ENCODE results near the gene SDK1. TPM values are rescaled to one million over a fixed set of nuclear protein-coding genes. Genes with fewer than 3 reads are reported as not detected.
A peak's percentile ranks its signal among the peaks of the same experiment; 100 is the strongest.

Gene SDK1
- total and polyA plus RNA-seq, 4 experiments from 2014 or later, result 0.06 to 0.26 TPM; not detected in 2

DNA sequence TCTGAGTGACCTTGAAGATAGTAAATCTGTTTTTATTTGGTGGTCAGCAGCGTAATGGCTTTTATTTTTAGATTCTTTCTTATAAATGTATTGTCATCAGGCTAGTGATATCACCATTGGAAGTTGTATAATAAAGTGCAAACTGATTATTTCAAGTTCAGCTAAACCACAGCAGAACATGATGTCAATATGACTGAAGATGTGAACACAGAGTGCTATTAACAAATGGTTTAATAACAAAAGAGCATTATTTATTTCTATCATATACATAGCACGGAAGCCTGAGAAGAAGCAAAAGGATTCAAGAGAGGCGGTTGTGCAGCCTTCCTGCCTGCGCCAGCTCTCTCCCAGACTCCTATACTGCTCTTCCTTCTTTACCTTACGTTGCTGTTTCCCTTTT is 142.7 kb downstream of the SDK1 start:
- Mint-ChIP-seq H3K27ac (no peak overlapping the region), H3K4me3 (no peak overlapping the region), H3K4me1 (no peaks in the 10 kb centered on the region), H3K27me3 (peaks cover 0 to 2% of the 10 kb centered on the region in 2 donors), H3K36me3 (peaks cover 0 to 7% of the 10 kb centered on the region in 2 donors), H3K9me3 (peaks cover 2 to 32% (median 20%) of the 10 kb centered on the region in 8 donors)
- no peaks in the 10 kb centered on the region for H3K36me3 ChIP-seq (ENCODE audit: insufficient read depth, low read length)
- no peak overlapping the region for H3K4me3 ChIP-seq (ENCODE audit: low read length in 2 of 2)
- no peaks in the 10 kb centered on the region for H3K27me3 ChIP-seq (ENCODE audit: insufficient read depth, low read length)
- intact Hi-C loops (cut with micrococcal nuclease), result no loop called here
- peaks cover 0 to 5% of the 10 kb centered on the region in 2 donors for H3K9me3 ChIP-seq (ENCODE audit: control insufficient read depth in 1 of 2, low read length in 2 of 2)
- ChIA-PET POLR2A (ENCODE audit: partially characterized antibody) (no interaction called here), CTCF (ENCODE audit: partially characterized antibody) (no interaction called here)
- H3K4me1 ChIP-seq (ENCODE audit: insufficient read depth, low read length), result no peaks in the 10 kb centered on the region
- H3K27ac ChIP-seq (ENCODE audit: low read depth, low read length), result no peak overlapping the region
- no peak for DNase-seq

DNA sequence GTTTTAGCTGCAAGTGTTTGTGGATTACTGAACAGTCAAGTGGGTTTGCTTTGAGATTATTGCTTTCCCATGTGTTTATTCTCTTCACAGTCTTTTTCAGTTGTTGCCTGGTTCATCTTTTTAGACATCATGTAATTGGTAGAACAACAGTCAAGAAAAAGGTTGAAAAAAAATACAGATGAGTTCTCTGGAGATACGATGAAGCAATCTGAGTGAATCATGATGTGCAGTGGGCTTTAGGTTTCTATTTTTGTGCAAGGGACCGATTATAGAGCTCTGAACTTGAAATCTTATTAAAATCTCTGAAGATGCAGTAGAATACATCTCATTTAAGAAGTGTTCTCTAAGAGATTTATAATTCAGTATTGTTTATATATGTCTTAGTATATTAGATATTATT is 145.7 kb downstream of the SDK1 start:
- Histone ChIP-seq H3K4me3 (ENCODE audit: low read length in 2 of 2) (no peak overlapping the region), H3K9me3 (ENCODE audit: control insufficient read depth in 1 of 2, low read length in 2 of 2) (peaks cover 0 to 5% of the 10 kb centered on the region in 2 donors), H3K36me3 (ENCODE audit: insufficient read depth, low read length) (no peaks in the 10 kb centered on the region), H3K4me1 (ENCODE audit: insufficient read depth, low read length) (no peaks in the 10 kb centered on the region), H3K27me3 (ENCODE audit: insufficient read depth, low read length) (no peaks in the 10 kb centered on the region), H3K27ac (ENCODE audit: low read depth, low read length) (no peak overlapping the region)
- Mint-ChIP-seq H3K9me3 (peaks cover 2 to 32% (median 20%) of the 10 kb centered on the region in 8 donors), H3K36me3 (peaks cover 0 to 7% of the 10 kb centered on the region in 2 donors), H3K4me3 (no peak overlapping the region), H3K4me1 (no peaks in the 10 kb centered on the region), H3K27ac (no peak overlapping the region), H3K27me3 (peaks cover 2 to 3% of the 10 kb centered on the region in 2 donors)
- CTCF ChIA-PET (ENCODE audit: partially characterized antibody), result no interaction called here
- no peak for DNase-seq
- POLR2A ChIA-PET (ENCODE audit: partially characterized antibody), result no interaction called here
- intact Hi-C loops (cut with micrococcal nuclease), result no loop called here

DNA sequence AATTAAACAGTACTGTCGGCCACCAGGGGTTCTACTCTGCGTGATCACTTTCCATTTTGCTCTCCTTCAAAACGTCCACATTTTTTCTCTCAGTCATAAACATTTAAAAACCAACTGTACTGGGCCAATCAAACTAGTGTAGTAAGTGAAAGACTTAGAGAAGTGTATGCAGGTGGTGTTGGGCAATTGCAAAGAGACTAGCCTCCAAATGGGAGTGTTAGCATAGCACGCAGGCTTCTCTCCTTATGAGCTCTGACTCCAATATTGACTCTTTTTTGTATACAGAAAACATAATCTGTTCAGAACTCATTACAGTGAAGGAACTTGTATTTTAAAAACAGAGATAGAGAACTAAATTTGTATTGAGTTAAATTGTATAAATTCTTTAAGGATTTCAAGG is 150.6 kb downstream of the SDK1 start:
- Mint-ChIP-seq H3K27me3 (peaks cover 4 to 5% of the 10 kb centered on the region in 2 donors), H3K27ac (no peak overlapping the region), H3K4me1 (no peaks in the 10 kb centered on the region), H3K36me3 (no peaks in the 10 kb centered on the region), H3K9me3 (peaks cover 2 to 8% (median 4%) of the 10 kb centered on the region in 8 donors), H3K4me3 (no peak overlapping the region)
- Histone ChIP-seq H3K9me3 (ENCODE audit: control insufficient read depth in 1 of 2, low read length in 2 of 2) (no peaks in the 10 kb centered on the region), H3K4me3 (ENCODE audit: low read length in 2 of 2) (no peak overlapping the region), H3K27ac (ENCODE audit: low read depth, low read length) (no peak overlapping the region), H3K27me3 (ENCODE audit: insufficient read depth, low read length) (no peaks in the 10 kb centered on the region), H3K36me3 (ENCODE audit: insufficient read depth, low read length) (no peaks in the 10 kb centered on the region), H3K4me1 (ENCODE audit: insufficient read depth, low read length) (no peaks in the 10 kb centered on the region)
- ChIA-PET CTCF (ENCODE audit: partially characterized antibody) (no interaction called here), POLR2A (ENCODE audit: partially characterized antibody) (no interaction called here)
- intact Hi-C loops (cut with micrococcal nuclease), result no loop called here
- DNase-seq, result no peak

DNA sequence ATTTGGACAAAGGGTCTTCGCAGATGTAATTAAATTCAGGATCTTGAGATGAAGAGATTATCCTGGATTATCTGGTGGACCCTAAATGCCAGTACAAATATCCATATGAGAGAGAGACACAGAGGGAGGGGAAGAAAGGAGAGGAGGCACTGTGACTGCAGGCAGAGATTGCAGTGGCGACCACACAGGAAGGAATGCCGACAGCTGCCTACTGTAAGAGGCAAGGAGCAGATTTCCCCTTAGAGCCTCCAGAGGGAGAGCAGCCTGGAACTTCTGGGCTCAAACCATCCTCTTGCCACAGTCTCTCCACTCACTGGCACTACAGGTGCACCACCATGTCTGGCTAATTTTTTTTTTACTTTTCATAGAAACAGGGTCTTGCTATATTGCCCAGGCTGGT is 152.3 kb downstream of the SDK1 start:
- Histone ChIP-seq H3K27me3 (ENCODE audit: insufficient read depth, low read length) (no peaks in the 10 kb centered on the region), H3K36me3 (ENCODE audit: insufficient read depth, low read length) (no peaks in the 10 kb centered on the region), H3K4me3 (ENCODE audit: low read length in 2 of 2) (no peak overlapping the region), H3K27ac (ENCODE audit: low read depth, low read length) (no peak overlapping the region), H3K4me1 (ENCODE audit: insufficient read depth, low read length) (no peaks in the 10 kb centered on the region), H3K9me3 (ENCODE audit: control insufficient read depth in 1 of 2, low read length in 2 of 2) (no peaks in the 10 kb centered on the region)
- CTCF ChIA-PET (ENCODE audit: partially characterized antibody), result no interaction called here
- Mint-ChIP-seq H3K27ac (no peak overlapping the region), H3K27me3 (peaks cover 4 to 5% of the 10 kb centered on the region in 2 donors), H3K9me3 (peaks cover 0 to 6% (median under 1%) of the 10 kb centered on the region in 8 donors), H3K4me3 (no peak overlapping the region), H3K36me3 (no peaks in the 10 kb centered on the region), H3K4me1 (no peaks in the 10 kb centered on the region)
- DNase-seq, result no peak
- POLR2A ChIA-PET (ENCODE audit: partially characterized antibody), result no interaction called here
- intact Hi-C loops (cut with micrococcal nuclease), result no loop called here

DNA sequence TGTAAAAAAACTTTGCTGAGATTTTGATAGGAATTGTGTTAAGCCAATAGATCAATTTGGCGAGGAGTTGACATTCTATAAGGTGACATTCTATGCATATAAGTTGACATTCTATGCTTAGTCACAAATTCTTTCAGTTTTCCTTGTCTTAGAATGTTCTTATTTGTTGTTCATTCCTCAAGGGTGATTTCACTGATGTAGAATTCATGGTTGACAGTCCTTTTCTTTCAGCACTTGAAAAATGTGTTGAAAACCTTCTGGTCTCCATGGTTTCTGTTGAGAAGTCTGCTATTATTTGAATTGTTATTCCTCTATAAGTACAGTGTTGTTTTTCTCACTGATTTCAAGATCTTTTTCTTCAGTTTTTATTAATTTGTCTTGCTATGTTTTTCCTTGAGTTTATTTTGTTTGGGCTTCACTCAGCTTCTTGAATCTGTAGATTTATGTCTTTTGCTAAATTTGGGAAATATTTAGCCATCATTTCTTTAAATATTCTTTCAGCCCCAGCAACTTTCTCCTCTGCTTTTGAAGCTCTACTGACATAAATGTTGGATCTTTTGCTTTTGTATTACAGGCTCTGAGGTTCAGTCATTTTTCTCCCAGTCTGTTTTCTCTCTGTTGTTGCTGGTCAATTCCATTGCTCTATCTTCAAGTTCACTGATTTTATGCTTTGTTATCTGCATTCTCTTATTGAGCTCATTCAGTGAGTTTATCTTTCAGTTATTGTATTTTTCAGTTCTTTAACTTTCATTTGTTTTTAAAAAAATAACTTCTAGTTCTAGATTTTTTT is 154.9 kb downstream of the SDK1 start:
- Mint-ChIP-seq H3K4me3 (no peak overlapping the region), H3K36me3 (no peaks in the 10 kb centered on the region), H3K27me3 (peaks cover 2 to 4% of the 10 kb centered on the region in 2 donors), H3K27ac (no peak overlapping the region), H3K4me1 (peaks cover 3 to 4% (median 3%) of the 10 kb centered on the region in 4 donors), H3K9me3 (peaks cover 0 to 7% (median 0%) of the 10 kb centered on the region in 8 donors)
- ChIA-PET POLR2A (ENCODE audit: partially characterized antibody) (no interaction called here), CTCF (ENCODE audit: partially characterized antibody) (interaction anchor here (0.7 to 1.2 kb wide), 2 partner anchors 10 to 26 kb away, joined by 3 read pairs; no protein-coding TSS in a partner anchor)
- no peaks in the 10 kb centered on the region for H3K27me3 ChIP-seq (ENCODE audit: insufficient read depth, low read length)
- H3K27ac ChIP-seq (ENCODE audit: low read depth, low read length), result no peak overlapping the region
- DNase-seq, result no peak
- H3K9me3 ChIP-seq (ENCODE audit: control insufficient read depth in 1 of 2, low read length in 2 of 2), result no peaks in the 10 kb centered on the region
- no peaks in the 10 kb centered on the region for H3K36me3 ChIP-seq (ENCODE audit: insufficient read depth, low read length)
- intact Hi-C loops (cut with micrococcal nuclease), result no loop called here
- peaks cover 3% of the 10 kb centered on the region for H3K4me1 ChIP-seq (ENCODE audit: insufficient read depth, low read length)
- H3K4me3 ChIP-seq (ENCODE audit: low read length in 2 of 2), result no peak overlapping the region

DNA sequence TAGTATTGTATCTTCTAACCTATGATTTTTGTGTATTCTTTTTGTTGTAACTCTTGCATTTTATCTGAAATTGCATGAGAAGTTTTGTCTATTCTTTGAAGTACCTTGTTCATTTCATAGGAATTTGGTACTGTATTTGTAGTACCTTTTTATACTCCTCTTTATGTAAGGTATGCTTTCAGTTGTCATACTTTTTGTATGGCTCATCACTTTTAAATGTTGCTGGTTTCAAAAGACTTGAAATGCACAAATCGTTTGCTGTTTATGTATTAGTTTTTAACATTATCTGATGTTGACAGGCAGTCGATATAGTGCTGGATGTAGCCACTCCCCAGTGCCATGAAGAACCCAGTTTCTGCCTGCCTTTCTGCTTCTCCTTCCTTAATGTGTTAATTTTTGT is 158.1 kb downstream of the SDK1 start:
- no peaks in the 10 kb centered on the region for H3K36me3 Mint-ChIP-seq
- peaks cover 24% of the 10 kb centered on the region for H3K4me1 ChIP-seq (ENCODE audit: insufficient read depth, low read length)
- no peak overlapping the region for H3K4me3 Mint-ChIP-seq
- no peak for DNase-seq
- H3K4me1 Mint-ChIP-seq, result peaks cover 23 to 30% (median 28%) of the 10 kb centered on the region in 4 donors
- peaks cover 0 to 7% (median 0%) of the 10 kb centered on the region in 8 donors for H3K9me3 Mint-ChIP-seq
- H3K36me3 ChIP-seq (ENCODE audit: insufficient read depth, low read length), result no peaks in the 10 kb centered on the region
- intact Hi-C loops (cut with micrococcal nuclease), result no loop called here
- H3K4me3 ChIP-seq (ENCODE audit: low read length in 2 of 2), result no peak overlapping the region
- no peaks in the 10 kb centered on the region for H3K27me3 Mint-ChIP-seq
- CTCF ChIA-PET (ENCODE audit: partially characterized antibody), result no interaction called here
- no peak overlapping the region for H3K27ac ChIP-seq (ENCODE audit: low read depth, low read length)
- POLR2A ChIA-PET (ENCODE audit: partially characterized antibody), result no interaction called here
- peak overlapping the region in 1 of 7 donors; percentile 19 for H3K27ac Mint-ChIP-seq
- no peaks in the 10 kb centered on the region for H3K27me3 ChIP-seq (ENCODE audit: insufficient read depth, low read length)
- H3K9me3 ChIP-seq (ENCODE audit: control insufficient read depth in 1 of 2, low read length in 2 of 2), result no peaks in the 10 kb centered on the region

DNA sequence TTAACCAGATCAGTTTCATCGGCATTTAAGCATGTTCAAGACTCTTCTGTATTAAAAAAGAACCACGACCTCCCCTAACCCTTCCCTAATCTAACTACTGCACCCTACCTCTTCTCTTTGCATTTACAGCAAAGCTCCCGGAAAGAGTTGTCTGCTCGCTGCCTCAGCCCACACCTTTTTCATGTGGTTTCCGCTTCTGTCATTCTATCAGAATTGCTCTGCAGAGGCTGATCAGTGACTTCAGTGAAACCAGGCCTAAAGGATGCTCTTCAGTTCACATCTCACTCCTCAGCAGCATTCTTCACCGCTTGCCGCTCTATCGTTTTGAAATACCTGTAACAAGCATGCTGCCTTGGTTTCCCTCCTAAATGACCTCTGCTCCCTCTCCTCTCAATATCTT is 160.9 kb downstream of the SDK1 start:
- H3K4me1 Mint-ChIP-seq, result peaks cover 23 to 30% (median 28%) of the 10 kb centered on the region in 4 donors
- intact Hi-C loops (cut with micrococcal nuclease), result loop anchor here (5.0 kb wide), 1 partner anchor 160 kb away; the partner anchor contains the start of gene SDK1
- Histone ChIP-seq H3K27me3 (ENCODE audit: insufficient read depth, low read length) (no peaks in the 10 kb centered on the region), H3K4me1 (ENCODE audit: insufficient read depth, low read length) (peaks cover 24% of the 10 kb centered on the region), H3K4me3 (ENCODE audit: low read length in 2 of 2) (peak overlapping the region; percentile 13 to 17), H3K36me3 (ENCODE audit: insufficient read depth, low read length) (no peaks in the 10 kb centered on the region), H3K27ac (ENCODE audit: low read depth, low read length) (no peak overlapping the region), H3K9me3 (ENCODE audit: control insufficient read depth in 1 of 2, low read length in 2 of 2) (no peaks in the 10 kb centered on the region)
- H3K9me3 Mint-ChIP-seq, result peaks cover 0 to 4% (median 0%) of the 10 kb centered on the region in 8 donors
- H3K27me3 Mint-ChIP-seq, result no peaks in the 10 kb centered on the region
- H3K27ac Mint-ChIP-seq, result peak overlapping the region; percentile 50 to 92 (median 79)
- DNase-seq, result peak; percentile 75 to 82 (median 78)
- no peaks in the 10 kb centered on the region for H3K36me3 Mint-ChIP-seq
- peak overlapping the region; percentile 46 to 78 (median 71) for H3K4me3 Mint-ChIP-seq
- POLR2A ChIA-PET (ENCODE audit: partially characterized antibody), result no interaction called here
- CTCF ChIA-PET (ENCODE audit: partially characterized antibody), result interaction anchor here (0.9 to 1.4 kb wide), 2 partner anchors 159 to 1512 kb away, joined by 3 to 4 read pairs; no protein-coding TSS in a partner anchor

All from CD4-positive, alpha-beta memory T cell (primary cell).